NCI-H524 (cell line): ENCODE results near the gene IL13RA1.
"Not testable (repeated sequence)": the region's sequence is repeated elsewhere in the genome, so short reads cannot be mapped to it uniquely, and the experiment has no call there.

Experiments used
- DNase-seq, 2 experiments: peaks; one replicate each; lab custom pipeline; 2025; lab: John Stamatoyannopoulos, UW

IL13RA1 gene

GRCh38 chrX:118726887-118727685, at the start of gene IL13RA1:
Gene IL13RA1, plus strand, starts transcription at chrX:118727606. Its CDS starts 33 bp downstream, at chrX:118727639.
- DNase-seq, result peak; percentile 78 to 80

GRCh38 chrX:118679290-118679689, 48.1 kb upstream of the IL13RA1 start:
- no peak for DNase-seq

DNA sequence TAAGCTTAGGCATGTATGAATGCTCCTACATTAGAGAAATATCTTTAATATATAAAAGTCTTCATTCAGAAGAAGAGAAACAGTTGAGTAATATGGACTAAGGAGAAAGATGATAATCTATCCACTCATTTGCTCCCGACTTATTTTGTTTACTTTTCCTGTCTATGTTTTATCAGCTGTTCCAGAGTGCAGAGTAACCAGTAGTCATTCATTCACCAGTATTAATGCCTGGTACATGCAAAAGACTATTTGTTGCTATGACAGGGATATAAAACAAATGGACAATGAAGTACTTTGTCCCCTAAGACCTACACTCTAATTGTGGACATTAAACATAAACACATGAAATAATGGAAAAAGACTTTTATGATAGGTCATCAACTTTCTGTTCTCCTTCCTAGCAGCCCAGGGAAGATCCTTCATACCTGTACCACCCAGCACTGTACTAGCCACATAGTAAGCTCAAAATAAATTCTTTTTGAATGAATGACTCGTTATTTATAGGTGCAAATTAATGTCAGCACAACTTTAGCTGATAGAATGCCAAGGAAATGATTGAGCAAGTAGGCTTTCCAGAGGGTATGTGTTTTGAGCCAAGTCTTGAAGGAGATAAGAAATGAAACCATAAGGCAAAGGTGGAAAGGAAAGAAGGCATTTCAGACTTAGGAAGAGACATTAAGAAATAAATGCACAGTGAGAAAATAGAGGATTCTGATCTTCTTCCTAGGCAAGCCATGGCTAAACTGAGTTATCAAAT, 45.0 kb upstream of the IL13RA1 start:
- no peak for DNase-seq

GRCh38 chrX:118685393-118685792, 42.0 kb upstream of the IL13RA1 start:
- no peak for DNase-seq

DNA sequence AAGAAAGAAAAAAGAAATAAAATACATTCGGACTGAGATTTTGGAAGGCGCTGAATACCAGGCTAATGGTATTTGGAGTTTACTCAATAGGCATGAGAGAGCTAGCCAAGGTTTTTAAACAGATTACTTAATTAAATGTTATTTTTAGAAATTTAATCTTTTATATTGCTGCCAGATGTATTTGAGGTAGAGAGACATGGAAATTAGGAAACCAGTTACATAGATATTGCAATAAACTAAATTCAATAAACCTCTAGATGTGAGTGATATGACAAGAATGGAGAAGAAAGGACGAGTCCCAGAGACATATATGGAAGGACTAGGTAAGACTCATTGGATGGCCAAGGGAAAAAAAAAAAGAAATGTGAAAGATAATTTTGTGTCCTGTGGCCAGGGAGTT, 38.5 kb upstream of the IL13RA1 start:
- DNase-seq, result no peak

- no peak for DNase-seq
These were observed 33.6 kb upstream of the IL13RA1 start for GRCh38 chrX:118693843-118694242.

DNA sequence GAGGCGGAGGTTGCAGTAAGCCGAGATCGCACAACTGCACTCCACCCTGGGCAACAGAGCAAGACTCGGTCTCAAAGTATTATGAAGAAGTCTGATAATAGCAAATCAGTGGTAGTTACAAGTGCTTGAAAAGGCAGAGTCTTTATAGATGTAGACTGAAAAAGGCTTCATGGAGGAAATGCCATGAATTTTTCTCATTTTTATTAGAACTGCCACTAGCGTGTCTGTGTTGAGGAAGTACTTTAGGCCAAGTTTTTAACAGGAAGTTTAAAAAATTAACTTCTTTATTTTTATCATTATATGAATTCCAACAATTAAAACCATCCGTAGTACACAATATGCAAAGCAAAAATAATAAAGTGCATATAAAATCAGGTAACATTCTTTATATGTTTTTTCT, 32.8 kb upstream of the IL13RA1 start:
- DNase-seq, result no peak

DNA sequence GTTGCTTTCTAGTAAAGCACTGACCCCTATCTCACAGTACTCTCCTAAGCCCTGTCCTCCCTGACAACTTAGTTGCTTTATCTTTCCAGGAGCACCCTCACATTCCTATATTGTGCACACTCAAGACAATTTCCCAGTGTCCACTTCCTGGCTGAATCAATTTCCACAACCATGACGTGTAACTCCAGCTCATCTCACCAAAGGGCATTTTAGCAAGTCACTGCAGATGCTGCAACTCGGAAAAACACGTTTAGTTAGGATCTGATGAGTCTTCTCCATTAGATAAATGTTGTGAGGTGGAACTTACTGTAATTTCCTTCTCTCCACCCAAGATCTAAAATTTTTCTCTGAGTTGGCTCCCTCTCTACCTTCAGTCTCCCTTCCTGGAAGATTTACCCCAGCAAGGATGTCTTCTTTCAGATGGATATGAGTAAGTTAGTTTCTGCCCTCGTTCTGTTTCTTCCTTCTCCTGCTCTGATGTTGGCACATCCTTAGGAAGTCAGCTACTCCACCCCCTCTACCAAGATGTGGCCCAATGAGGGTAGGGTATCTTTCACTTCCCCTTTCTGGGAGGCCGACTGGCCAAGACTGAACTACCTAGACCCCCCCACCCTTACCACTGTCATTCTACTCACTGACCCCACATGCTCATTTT, 28.8 kb upstream of the IL13RA1 start:
- DNase-seq, result no peak

GRCh38 chrX:118702741-118703140, 24.7 kb upstream of the IL13RA1 start:
- DNase-seq, result no peak

DNA sequence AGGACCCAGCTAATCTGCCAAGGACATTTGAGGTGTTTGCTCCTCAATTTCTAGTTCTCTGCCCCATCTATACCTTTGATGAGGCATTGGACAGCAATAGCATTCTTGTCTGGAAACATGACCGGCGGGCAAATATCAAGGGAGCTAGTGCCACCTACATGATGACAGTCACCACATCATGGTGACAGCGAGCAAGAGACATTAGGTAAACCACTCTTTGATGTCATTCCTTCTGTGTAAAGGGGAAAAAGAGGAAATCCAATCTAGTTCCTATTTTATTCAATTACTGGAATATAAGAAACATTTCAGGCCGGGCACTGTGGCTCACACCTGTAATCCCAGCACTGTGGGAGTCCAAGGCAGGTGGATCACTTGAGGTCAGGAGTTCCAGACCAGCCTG, 20.7 kb upstream of the IL13RA1 start:
- no peak for DNase-seq

DNA sequence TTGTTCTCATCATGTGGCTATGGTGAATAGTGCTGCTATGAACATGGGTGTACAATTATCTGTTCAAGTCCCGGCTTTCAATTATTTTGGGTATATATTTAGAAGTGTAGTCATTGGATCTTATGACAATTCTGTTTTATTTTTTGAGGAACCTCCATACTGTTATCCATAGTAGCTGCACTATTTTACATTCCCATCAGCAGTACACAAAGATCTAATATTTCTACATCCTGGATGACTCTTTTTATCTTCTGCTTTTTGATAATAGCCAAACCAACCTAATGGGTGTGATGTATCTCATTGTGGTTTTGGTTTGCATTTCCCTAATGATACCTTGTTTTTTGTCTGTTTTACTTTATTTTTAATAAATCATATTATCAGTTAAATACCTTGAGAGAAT, 12.9 kb upstream of the IL13RA1 start:
- DNase-seq, result no peak

DNA sequence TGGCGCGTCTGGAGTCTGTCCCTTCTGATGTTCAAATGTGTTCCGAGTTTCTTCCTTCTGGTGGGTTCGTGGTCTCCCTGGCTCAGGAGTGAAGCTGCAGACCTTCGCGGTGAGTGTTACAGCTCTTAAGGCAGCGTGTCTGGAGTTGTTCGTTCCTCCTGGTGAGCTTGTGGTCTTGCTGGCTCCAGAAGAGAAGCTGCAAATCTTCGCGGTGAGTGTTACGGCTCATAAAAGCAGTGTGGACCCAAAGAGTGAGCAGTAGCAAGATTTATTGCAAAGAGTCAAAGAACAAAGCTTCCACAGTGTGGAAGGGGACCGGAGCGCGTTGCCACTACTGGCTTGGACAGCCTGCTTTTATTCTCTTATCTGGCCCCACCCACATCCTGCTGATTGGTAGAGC, 11.5 kb upstream of the IL13RA1 start:
- DNase-seq, result not testable (repeated sequence)

DNA sequence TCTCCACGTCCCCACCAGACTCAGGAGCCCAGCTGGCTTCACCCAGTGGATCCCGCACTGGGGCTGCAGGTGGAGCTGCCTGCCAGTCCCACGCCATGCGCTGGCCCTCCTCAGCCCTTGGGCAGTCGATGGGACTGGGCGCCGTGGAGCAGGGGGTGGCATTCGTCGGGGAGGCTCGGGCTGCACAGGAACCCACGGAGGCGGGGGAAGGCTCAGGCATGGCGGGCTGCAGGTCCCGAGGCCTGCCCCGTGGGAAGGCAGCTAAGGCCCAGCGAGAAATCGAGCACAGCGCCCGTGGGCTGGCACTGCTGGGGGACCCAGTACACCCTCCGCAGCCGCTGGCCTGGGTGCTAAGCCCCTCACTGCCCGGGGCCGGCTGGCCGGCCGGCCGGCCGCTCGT, 10.6 kb upstream of the IL13RA1 start:
- DNase-seq, result not testable (repeated sequence)

- DNase-seq, result no peak
These were observed 9.6 kb upstream of the IL13RA1 start for GRCh38 chrX:118717678-118718391.

DNA sequence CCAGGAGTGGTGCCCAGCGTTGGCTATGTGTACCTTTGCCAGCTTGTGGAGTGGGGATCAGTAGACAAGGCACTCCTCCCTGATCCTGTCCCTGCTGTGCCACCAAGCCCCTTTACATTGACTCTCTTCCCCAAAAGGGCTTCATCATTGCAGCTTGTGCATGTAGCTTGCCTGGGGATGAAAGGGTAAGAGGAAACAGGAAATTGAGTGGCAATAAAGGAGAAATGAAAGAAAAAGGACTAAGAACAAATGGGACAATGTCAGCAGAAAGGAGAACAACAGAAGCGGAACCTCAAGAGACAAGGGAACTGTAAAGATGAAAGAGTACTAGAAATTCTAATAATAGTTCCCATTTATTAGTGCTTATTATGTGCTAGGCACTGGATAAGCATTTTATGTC, 8.7 kb upstream of the IL13RA1 start:
- no peak for DNase-seq

DNA sequence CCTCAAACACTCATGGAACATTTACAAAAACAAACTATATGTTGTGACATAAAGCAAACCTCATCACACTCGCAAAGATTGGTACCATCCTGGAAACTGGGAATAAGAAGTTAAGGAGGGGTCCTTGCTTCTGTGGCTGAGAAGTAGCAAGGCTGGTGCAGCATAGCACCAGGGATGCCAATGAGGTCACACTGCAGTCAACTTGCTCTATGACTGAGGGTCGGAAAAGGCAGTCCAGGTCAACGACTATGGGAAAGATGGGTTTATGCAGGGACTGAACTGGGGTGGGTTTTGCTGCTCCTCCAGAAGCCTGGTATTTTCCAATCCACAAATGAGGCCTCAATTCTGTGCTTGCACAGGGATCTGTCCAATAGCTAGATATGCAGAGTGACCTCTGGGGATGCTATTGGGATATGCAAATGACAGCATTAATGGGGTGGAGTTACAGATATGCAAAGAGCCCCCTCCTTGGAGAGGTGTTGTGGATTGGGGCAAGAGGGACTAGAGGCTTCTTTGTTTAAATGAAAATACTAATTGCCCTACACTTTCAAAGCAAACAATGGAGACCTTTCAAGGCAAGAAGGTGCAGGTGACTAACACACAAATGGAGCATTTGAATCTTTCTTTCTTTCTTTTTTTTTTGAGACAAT, 7.2 kb upstream of the IL13RA1 start:
- DNase-seq, result no peak

DNA sequence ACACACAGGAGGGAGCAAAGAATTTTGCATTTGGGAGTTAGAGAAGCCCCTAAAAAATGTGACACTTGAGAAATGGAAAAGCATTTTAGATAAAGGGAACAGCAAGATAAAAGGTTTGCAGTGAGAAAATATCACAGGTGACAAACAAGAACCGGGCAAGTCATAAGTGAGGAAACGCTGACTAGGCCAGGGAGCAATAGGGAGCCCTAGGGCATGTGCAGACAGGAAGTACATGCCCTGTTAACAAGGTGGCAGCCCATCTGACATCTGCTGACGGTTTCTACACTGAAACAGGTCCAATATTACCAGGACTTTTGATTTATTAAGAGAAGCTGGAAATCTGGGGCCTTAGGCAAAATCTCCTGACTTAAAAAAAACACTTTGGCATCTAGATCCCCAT, 4.0 kb upstream of the IL13RA1 start:
- no peak for DNase-seq

GRCh38 chrX:118724365-118724764, 3.0 kb upstream of the IL13RA1 start:
- no peak for DNase-seq

DNA sequence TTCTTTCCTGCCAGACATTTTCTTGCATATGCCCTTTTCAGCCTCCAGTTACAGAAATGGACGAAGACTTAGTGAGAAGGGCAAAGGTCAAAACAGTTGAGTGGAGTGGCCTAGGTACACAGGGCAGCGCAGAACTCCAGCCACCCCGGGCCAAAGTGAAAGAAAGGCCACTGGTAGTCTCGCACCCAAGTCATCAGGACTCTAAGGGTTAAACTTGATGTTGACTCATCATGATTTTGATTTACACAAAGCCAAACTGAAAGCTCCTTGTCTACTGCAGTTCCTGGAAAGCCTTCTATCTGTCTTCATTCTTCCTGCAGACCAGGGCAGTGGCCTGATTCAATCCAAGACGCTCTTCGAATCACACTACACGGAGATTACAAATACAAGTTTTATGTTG, 2.6 kb upstream of the IL13RA1 start:
- no peak for DNase-seq

DNA sequence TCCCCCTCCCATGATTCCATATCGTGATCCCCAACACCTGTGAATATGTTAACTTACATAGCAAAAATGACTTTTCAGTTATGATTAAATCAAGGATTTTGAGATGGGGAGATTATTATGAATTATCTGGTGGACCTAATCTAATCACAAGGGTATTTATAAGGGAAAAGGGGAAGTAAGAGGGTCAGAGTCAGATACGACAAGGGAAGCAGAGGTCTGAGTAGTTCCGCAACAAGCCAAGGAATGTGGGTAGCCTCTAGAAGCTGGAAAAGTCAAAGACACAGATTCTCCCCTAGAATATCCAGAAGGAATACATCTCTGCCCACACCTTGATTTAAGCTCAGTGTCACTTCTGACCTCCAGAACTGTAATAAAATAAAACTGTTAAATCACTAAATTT, 1.0 kb upstream of the IL13RA1 start:
- no peak for DNase-seq

DNA sequence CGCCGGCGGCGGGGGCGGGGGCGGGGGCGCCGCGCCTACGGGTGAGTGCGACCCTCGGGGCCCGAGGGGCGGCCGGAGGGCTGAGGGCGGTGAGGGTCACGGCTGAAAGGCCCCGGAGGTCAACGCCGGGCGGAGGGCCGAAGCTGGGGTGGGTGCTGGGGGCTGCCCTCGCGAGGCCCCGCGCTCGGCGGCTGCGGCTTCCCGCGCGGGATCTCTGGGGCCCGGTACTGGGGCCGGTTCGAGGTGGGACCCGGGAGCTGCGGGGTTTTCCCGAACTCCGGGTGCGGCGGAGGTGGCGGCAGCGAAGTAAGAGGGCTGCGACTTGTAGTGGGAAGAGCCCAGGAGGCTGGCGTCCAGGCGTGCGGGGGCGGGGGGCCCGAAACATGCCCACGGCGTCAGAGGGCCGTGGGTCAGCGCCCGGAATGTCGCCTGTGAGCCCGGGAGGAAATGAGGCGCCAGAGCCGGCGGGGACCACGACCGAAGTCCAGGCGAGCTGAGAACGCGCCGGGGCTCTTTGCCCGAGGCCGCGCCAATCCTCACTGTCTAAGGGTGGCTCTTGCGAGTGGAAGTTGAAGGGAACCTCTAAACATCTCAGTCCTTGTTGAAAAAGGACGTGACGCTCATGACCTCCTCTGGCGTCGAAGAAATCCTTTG, 407 bp downstream of the IL13RA1 start:
- peak; percentile 13 to 20 for DNase-seq
